NB4 (cell line): ENCODE data around the gene ENKUR.

ENCODE experiments used
- DNase-seq: peaks from one replicate; pipeline ENCODE4 v3.0.0; 2010; ENCODE audit warnings: low read depth
- H3K4me3 ChIP-seq: one replicate; pipeline ENCODE4 v1.5.1; 2011; ENCODE audit warnings: mild to moderate bottlenecking, low read depth, low read length, moderate library complexity
- MYC ChIP-seq: IDR thresholded peaks from 2 replicates; pipeline ENCODE4 v1.6.1; 2011; ENCODE audit warnings: low read depth, low read length
- POLR2A ChIP-seq: IDR thresholded peaks from 2 replicates; pipeline ENCODE4 v1.6.1; 2011; ENCODE audit warnings: mild to moderate bottlenecking; ENCODE audit not compliant: insufficient read length; ENCODE audit errors: extremely low read depth
- TF ChIP-seq, protein P1 (sequence below): IDR thresholded peaks from 2 replicates; pipeline ENCODE4 v1.6.1; 2011; ENCODE audit warnings: low read depth, low read length
- TF ChIP-seq, protein P2 (sequence below): IDR thresholded peaks from one replicate; pipeline ENCODE4 v1.5.1; 2012; ENCODE audit warnings: low read depth, low read length

The ENKUR gene

DNA sequence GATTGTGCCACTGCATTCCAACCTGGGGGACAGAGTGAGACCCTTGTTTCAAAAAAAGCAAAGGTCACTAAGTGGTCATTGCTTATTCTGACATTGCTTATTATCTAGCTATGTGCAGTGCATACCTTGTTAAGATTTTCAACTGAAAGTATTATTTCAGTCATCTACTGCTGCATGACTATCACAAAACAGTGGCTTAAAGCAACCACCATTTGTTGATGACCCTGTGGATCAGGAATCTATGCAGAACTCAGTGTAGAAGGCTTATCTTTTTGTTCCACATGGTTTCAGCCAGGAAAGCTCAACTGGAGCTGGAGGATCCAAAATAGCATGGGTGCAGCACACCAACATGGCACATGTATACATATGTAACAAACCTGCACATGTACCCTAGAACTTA lies 23.6 kb upstream of the ENKUR start:
- TF ChIP-seq POLR2A: no peak
- no peak for TF ChIP-seq MYC
- TF ChIP-seq, protein P1, sequence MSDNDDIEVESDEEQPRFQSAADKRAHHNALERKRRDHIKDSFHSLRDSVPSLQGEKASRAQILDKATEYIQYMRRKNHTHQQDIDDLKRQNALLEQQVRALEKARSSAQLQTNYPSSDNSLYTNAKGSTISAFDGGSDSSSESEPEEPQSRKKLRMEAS: no peak
- TF ChIP-seq, protein P2, sequence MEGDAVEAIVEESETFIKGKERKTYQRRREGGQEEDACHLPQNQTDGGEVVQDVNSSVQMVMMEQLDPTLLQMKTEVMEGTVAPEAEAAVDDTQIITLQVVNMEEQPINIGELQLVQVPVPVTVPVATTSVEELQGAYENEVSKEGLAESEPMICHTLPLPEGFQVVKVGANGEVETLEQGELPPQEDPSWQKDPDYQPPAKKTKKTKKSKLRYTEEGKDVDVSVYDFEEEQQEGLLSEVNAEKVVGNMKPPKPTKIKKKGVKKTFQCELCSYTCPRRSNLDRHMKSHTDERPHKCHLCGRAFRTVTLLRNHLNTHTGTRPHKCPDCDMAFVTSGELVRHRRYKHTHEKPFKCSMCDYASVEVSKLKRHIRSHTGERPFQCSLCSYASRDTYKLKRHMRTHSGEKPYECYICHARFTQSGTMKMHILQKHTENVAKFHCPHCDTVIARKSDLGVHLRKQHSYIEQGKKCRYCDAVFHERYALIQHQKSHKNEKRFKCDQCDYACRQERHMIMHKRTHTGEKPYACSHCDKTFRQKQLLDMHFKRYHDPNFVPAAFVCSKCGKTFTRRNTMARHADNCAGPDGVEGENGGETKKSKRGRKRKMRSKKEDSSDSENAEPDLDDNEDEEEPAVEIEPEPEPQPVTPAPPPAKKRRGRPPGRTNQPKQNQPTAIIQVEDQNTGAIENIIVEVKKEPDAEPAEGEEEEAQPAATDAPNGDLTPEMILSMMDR: no peak
- H3K4me3 ChIP-seq: no peak overlapping the region
- DNase-seq: no peak

DNA sequence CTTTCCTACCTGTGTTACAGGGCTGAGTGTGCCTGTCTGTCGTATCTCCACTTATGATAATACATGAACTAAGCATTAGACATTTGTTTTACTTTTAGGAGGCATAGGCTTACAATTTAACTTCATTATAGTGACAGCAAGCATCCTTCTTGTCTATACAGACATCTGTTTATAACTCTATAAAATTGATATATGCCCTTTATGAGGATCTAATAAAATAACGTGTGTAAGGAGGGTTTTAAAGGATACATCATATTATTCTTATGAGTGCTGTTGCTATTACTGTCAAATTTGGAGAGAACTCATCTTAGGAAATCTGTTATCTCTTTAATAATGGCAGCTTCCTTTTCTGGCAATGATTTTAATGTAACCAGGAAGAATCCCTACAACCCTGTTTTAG lies 22.4 kb upstream of the ENKUR start:
- no peak overlapping the region for H3K4me3 ChIP-seq
- TF ChIP-seq, protein P2: no peak
- TF ChIP-seq POLR2A (no peak), MYC (no peak)
- TF ChIP-seq, protein P1: no peak
- no peak for DNase-seq

DNA sequence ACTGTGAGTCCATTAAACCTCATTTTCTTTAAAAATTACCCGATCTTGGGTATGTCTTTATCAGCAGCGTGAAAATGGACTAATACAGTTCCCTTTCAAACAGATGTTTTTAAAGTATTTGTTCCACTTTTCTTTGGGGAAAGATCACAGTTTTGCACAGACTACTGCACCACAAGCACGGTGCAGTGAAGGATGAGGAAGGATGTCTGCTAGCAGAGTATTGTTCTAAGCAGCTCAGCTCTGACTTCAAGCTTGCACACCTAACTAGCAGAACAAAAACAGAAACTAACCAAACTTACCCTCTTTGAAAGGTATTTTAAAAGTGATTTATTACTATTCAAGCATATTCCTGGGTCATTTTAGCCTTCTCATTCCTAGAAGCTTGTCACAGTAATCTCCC lies 20.4 kb upstream of the ENKUR start:
- H3K4me3 ChIP-seq: no peak overlapping the region
- TF ChIP-seq, protein P2: no peak
- TF ChIP-seq, protein P1: no peak
- TF ChIP-seq POLR2A (no peak), MYC (no peak)
- no peak for DNase-seq

DNA sequence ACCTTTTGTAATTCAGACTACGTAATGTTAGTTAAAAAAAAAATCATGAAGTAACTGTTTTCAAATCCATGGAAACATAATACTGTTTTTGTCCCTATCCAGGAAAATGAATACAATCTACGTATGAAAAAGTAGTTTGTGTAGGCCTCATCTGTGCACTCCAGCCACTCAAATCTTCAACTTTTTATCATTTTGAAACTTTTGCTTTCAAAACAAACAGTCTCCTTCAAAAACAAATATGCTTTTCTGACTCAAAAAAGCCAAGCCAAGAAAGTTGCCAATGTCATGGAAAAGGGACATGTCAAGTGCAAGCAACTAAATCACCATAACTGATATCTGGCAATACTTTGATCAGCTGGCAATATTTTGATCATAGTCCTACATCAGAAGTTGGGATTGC lies 13.6 kb upstream of the ENKUR start:
- no peak for DNase-seq
- no peak overlapping the region for H3K4me3 ChIP-seq
- TF ChIP-seq, protein P1: no peak
- no peak for TF ChIP-seq POLR2A

DNA sequence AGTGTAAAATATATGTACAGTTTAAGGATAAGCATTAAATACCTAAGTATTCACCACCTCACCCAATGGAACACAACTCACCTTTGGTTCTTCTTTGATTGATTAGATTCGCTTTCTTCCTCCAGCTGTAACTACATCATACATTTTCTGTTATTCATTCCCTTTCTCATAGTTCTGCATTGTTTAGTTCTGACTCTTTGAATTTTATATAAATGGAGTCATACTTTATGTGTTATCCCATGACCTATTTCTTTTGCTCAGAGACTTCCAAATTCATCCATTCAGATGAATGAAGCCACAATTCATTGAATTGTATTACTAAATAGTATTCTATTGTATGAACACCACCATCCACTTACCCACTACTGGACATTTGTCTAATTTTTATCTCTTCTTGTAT lies 12.8 kb upstream of the ENKUR start:
- no peak for DNase-seq
- TF ChIP-seq, protein P2: no peak
- TF ChIP-seq MYC (no peak), POLR2A (no peak)
- TF ChIP-seq, protein P1: no peak
- H3K4me3 ChIP-seq: no peak overlapping the region

DNA sequence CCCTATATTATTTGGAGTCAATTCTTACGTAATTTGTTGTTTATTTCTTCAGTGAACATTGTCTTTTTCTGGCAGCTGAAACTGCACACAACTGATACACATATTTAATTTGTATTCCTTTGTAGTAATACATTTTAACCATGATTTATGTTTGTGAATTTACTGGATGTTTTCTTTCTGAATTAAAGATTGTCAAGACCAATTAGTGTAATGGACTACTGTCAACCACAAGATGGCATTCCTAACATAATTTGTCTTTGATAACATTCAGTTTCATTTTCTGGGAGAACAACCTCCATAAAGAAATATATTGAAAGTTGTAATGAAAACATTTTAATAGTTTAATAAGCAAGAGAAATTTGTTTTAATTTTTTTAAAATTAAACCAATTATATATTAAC lies 10.5 kb upstream of the ENKUR start:
- TF ChIP-seq MYC (no peak), POLR2A (no peak)
- TF ChIP-seq, protein P1: no peak
- TF ChIP-seq, protein P2: no peak
- DNase-seq: no peak
- H3K4me3 ChIP-seq: no peak overlapping the region
